ENCODE data around the gene PAN2. TPM values are rescaled to one million over a fixed set of nuclear protein-coding genes. Genes with fewer than 3 reads are reported as not detected.

The PAN2 gene
- total and polyA plus RNA-seq, 3 donors from 2014 or later = 105 to 155 (median 119) TPM

- no peak overlapping the region for H3K4me3 ChIP-seq
- intact Hi-C loops (cut with DNase I; ENCODE audit: low total_unique reads) = no loop called here
- H3K9me3 ChIP-seq = no peaks in the 10 kb centered on the region
- H3K36me3 ChIP-seq (ENCODE audit: low read depth, missing control alignments) = no peaks in the 10 kb centered on the region
- H3K4me1 ChIP-seq = no peaks in the 10 kb centered on the region
- TF ChIP-seq CTCF (IDR thresholded peaks at IDR 0.05) (no peak), POLR2A (IDR thresholded peaks at IDR 0.05) (no peak)
- no peak overlapping the region for H3K27ac ChIP-seq
- H3K27me3 ChIP-seq = no peaks in the 10 kb centered on the region
- WGBS, 2 donors = 73 to 80% methylated on average over 3 of the region's 3 CpGs
- DNase-seq = no peak
Observed at GRCh38 chr12:56366948-56367347, 33.1 kb upstream of the PAN2 start.

GRCh38 chr12:56362130-56363059 lies 28.6 kb upstream of the PAN2 start, which contains the start of gene APOF:
APOF (minus strand) TSS chr12:56362857; CDS start chr12:56362745, 112 bp downstream.
- Histone ChIP-seq H3K4me3 (no peak within 1 kb of the TSS), H3K4me1 (peaks cover 11% of the 10 kb centered on the region), H3K27ac (no peak within 1 kb of the TSS), H3K27me3 (no peaks in the 10 kb centered on the region), H3K36me3 (ENCODE audit: low read depth, missing control alignments) (no peaks in the 10 kb centered on the region), H3K9me3 (no peaks in the 10 kb centered on the region)
- DNase-seq = no peak
- 89 to 93% methylated on average over 10 of the region's 10 CpGs for WGBS, 2 donors
- intact Hi-C loops (cut with DNase I; ENCODE audit: low total_unique reads) = no loop called here
- TF ChIP-seq POLR2A (IDR thresholded peaks at IDR 0.05) (no peak), CTCF (IDR thresholded peaks at IDR 0.05) (no peak)

DNA sequence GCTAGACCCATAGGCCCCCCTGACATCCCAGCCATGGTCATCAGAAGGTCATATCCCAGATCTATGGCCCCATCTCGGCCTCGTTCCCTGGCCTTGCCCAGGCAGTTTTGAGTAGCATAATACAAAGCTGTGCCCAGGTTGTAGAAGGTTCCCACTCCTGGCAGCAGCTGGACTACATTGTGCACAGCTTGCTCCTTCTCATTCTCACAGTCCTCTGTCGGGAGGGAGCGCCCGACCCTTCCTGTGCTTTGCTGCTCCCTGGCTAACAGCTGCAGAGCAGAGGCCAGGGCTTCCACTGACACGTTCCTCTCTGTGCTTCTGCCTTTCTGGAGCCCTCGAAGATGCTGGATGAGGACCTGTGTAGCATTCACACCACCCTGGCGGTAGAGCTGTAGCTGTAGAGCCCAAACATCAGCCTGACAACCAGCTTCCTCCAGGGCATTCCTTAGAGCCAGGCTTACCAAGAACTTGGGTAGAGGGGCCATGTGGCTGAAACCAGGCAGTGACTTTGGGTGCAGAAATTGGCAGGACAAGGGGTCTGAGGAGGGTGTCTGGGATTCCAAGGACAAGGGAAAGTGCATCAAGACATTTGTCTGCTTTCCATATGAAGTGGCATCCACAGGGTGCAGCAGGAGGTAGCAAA lies 27.8 kb upstream of the PAN2 start:
- no peak for TF ChIP-seq CTCF (IDR thresholded peaks at IDR 0.05)
- Histone ChIP-seq H3K4me1 (peaks cover 11% of the 10 kb centered on the region), H3K27me3 (no peaks in the 10 kb centered on the region), H3K9me3 (no peaks in the 10 kb centered on the region), H3K36me3 (ENCODE audit: low read depth, missing control alignments) (no peaks in the 10 kb centered on the region), H3K4me3 (no peak overlapping the region), H3K27ac (no peak overlapping the region)
- WGBS, 2 donors = 66 to 81% methylated on average over 8 of the region's 8 CpGs
- DNase-seq = no peak
- intact Hi-C loops (cut with DNase I; ENCODE audit: low total_unique reads) = no loop called here

DNA sequence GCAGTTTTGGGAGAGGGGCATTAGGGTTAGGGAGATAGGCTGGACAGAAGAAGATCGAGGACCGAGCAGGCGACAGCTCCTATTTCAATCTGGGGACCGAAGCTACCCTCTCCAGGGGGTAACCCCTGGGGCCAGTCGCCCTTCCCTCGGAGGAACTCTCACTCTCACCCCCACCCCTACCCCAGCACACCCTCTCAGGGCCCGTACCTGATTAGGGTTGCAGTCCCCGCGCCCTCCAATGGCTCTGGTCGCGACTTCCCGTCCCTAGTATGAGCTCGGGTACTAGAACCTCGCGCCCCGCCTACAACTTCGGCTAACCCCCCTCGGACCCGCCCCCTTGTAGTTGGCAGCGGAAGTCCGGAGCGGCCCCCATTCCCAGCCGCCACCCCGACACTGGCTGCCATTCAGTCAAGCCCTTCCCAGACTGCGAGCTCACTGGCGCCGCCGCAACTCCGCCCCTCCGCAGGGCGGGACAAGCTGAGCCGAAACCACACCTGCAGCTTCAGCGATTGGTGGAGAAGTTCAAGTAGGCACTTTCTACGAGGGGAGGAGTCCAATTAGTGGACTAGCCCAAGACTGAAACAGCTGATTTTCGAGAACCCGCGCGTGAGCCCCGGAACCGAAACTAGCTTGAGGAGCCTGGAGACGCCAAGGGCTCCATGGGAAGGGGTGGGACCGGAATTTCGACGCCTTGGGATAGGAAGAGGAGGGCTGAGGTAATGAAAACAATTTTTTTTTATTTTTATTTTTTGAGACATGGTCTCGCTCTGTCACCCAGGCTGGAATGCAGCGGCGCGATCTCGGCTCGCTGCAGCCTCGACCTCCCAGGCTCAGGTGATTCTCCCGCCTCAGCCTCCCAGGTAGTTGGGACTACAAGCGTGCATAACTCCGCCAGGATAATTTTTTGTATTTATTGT lies 26.3 kb upstream of the PAN2 start, which contains the start of gene STAT2:
TSS of gene STAT2 (minus strand) at position 257 of the 917 bp plus-strand sequence. CDS start 3,536 bp downstream, outside the sequence.
- intact Hi-C loops (cut with DNase I; ENCODE audit: low total_unique reads) = no loop called here
- 0 to 1% methylated on average over 37 to 54 of the region's 54 CpGs for WGBS, 2 donors
- peaks cover 11% of the 10 kb centered on the region for H3K4me1 ChIP-seq
- TF ChIP-seq POLR2A (IDR thresholded peaks at IDR 0.05) (peak; percentile 41), CTCF (IDR thresholded peaks at IDR 0.05) (no peak)
- H3K27me3 ChIP-seq = no peaks in the 10 kb centered on the region
- peak; percentile 99 for DNase-seq
- no peaks in the 10 kb centered on the region for H3K9me3 ChIP-seq
- peak within 1 kb of the TSS; percentile 68 to 75 for H3K4me3 ChIP-seq
- peak within 1 kb of the TSS; percentile 92 to 94 for H3K27ac ChIP-seq
- H3K36me3 ChIP-seq (ENCODE audit: low read depth, missing control alignments) = no peaks in the 10 kb centered on the region

Data from testis (tissue), 3 donors.